Lower lobe of right lung (tissue), 2 donors: Measurements from ENCODE around the gene VEPH1. TPM values are rescaled to one million over a fixed set of nuclear protein-coding genes. Genes with fewer than 3 reads are reported as not detected.

Experiments
- ATAC-seq, 2 donors: fragments of 200-7000 bp; cut with Tn5 transposase; one replicate each; pipeline ENCODE4 v1.9.1; 2020 to 2022; ENCODE audit warnings: mild to moderate bottlenecking in 2 of 2, moderate library complexity in 2 of 2
- DNase-seq: peaks from one replicate; pipeline ENCODE4 v3.0.0-alpha.2; 2020
- H3K27ac ChIP-seq: fragments of 200-600 bp; one replicate; pipeline ENCODE4 v1.8.0; 2022
- H3K27me3 ChIP-seq: fragments of 200-600 bp; one replicate; pipeline ENCODE4 v1.8.0; 2022; ENCODE audit warnings: low read depth
- H3K36me3 ChIP-seq: fragments of 200-600 bp; one replicate; pipeline ENCODE4 v1.8.0; 2022; ENCODE audit warnings: mild to moderate bottlenecking
- H3K4me1 ChIP-seq: fragments of 200-600 bp; one replicate; pipeline ENCODE4 v1.8.0; 2022
- H3K4me3 ChIP-seq: fragments of 200-600 bp; one replicate; pipeline ENCODE4 v1.8.0; 2022; ENCODE audit warnings: mild to moderate bottlenecking
- H3K9me3 ChIP-seq: fragments of 200-600 bp; one replicate; pipeline ENCODE4 v1.8.0; 2022
- intact Hi-C: fragments of 100-400 bp; cut with DNase I; formaldehyde crosslinking; loops from one replicate; pipeline ENCODE4 v1.11.0; 2022
- total RNA-seq: library from RNA; stranded (reverse); fragmentation: NEBNext Ultra II Directional; extraction: Animal tissue kit (Norgen Biotek cat#: 25700); gene quantifications from one replicate; pipeline ENCODE4 v1.2.1, GENCODE V29; 2021
- TF ChIP-seq, protein P1 (sequence below): fragments of 200-600 bp; IDR thresholded peaks from one replicate; pipeline ENCODE4 v1.8.0; 2022; ENCODE audit warnings: antibody characterized with exemption, mild to moderate bottlenecking
- donor health status: DM: no; HTN: yes; CAD: no; lungs with severe emphysema.

VEPH1 gene
- total RNA-seq, 1 donor from 2014 or later, result 116 TPM

GRCh38 chr3:157465741-157466140, 37.5 kb downstream of the VEPH1 start:
- no peaks in the 10 kb centered on the region for H3K27me3 ChIP-seq
- H3K36me3 ChIP-seq, result no peaks in the 10 kb centered on the region
- no peak for DNase-seq
- intact Hi-C loops, result no loop called here
- H3K9me3 ChIP-seq, result no peaks in the 10 kb centered on the region
- H3K4me1 ChIP-seq, result no peaks in the 10 kb centered on the region
- H3K27ac ChIP-seq, result no peak overlapping the region
- TF ChIP-seq, protein P1, sequence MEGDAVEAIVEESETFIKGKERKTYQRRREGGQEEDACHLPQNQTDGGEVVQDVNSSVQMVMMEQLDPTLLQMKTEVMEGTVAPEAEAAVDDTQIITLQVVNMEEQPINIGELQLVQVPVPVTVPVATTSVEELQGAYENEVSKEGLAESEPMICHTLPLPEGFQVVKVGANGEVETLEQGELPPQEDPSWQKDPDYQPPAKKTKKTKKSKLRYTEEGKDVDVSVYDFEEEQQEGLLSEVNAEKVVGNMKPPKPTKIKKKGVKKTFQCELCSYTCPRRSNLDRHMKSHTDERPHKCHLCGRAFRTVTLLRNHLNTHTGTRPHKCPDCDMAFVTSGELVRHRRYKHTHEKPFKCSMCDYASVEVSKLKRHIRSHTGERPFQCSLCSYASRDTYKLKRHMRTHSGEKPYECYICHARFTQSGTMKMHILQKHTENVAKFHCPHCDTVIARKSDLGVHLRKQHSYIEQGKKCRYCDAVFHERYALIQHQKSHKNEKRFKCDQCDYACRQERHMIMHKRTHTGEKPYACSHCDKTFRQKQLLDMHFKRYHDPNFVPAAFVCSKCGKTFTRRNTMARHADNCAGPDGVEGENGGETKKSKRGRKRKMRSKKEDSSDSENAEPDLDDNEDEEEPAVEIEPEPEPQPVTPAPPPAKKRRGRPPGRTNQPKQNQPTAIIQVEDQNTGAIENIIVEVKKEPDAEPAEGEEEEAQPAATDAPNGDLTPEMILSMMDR, result no peak
- no peak overlapping the region for H3K4me3 ChIP-seq
- ATAC-seq, result no peak

DNA sequence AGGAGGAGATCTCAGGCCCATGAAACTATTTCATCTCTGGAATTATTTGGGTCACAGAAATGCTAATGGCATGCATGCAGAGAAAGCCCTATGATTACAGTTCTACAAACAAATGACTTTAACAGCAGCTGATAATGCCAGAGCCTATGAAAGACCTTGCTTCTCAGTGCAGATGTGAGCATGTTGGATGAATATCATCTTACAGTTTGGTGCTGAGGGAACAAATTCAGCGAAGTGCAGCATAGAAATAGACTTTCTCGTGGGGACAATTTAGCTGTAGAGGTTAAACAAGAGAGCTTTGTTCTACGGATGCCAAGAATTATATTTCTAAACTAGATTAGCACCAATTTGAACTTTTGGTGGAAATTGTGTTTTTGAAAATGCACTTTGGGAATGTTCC, 38.9 kb downstream of the VEPH1 start:
- Histone ChIP-seq H3K4me3 (no peak overlapping the region), H3K9me3 (no peaks in the 10 kb centered on the region), H3K4me1 (no peaks in the 10 kb centered on the region), H3K27me3 (no peaks in the 10 kb centered on the region), H3K36me3 (peaks cover 1% of the 10 kb centered on the region), H3K27ac (no peak overlapping the region)
- ATAC-seq (no peak), DNase-seq (no peak)
- intact Hi-C loops, result no loop called here
- TF ChIP-seq, protein P1, result no peak

GRCh38 chr3:157463816-157464215, 39.4 kb downstream of the VEPH1 start:
- ATAC-seq (no peak), DNase-seq (no peak)
- Histone ChIP-seq H3K27me3 (no peaks in the 10 kb centered on the region), H3K9me3 (no peaks in the 10 kb centered on the region), H3K27ac (no peak overlapping the region), H3K4me1 (no peaks in the 10 kb centered on the region), H3K36me3 (peaks cover 6% of the 10 kb centered on the region), H3K4me3 (no peak overlapping the region)
- TF ChIP-seq, protein P1, result no peak
- intact Hi-C loops, result no loop called here

- peaks cover 7% of the 10 kb centered on the region for H3K36me3 ChIP-seq
- H3K27ac ChIP-seq, result no peak overlapping the region
- ATAC-seq (no peak), DNase-seq (no peak)
- TF ChIP-seq, protein P1, result no peak
- intact Hi-C loops, result no loop called here
- H3K9me3 ChIP-seq, result no peaks in the 10 kb centered on the region
- H3K4me3 ChIP-seq, result no peak overlapping the region
- no peaks in the 10 kb centered on the region for H3K4me1 ChIP-seq
- no peaks in the 10 kb centered on the region for H3K27me3 ChIP-seq
Observed at GRCh38 chr3:157460253-157460652, 43.0 kb downstream of the VEPH1 start.

- intact Hi-C loops, result no loop called here
- DNase-seq (no peak), ATAC-seq (no peak)
- no peaks in the 10 kb centered on the region for H3K9me3 ChIP-seq
- H3K36me3 ChIP-seq, result peaks cover 7% of the 10 kb centered on the region
- no peak overlapping the region for H3K27ac ChIP-seq
- no peak overlapping the region for H3K4me3 ChIP-seq
- H3K27me3 ChIP-seq, result no peaks in the 10 kb centered on the region
- H3K4me1 ChIP-seq, result no peaks in the 10 kb centered on the region
- TF ChIP-seq, protein P1, result no peak
Observed at GRCh38 chr3:157459706-157460105, 43.5 kb downstream of the VEPH1 start.

- no peaks in the 10 kb centered on the region for H3K4me1 ChIP-seq
- H3K36me3 ChIP-seq, result peaks cover under 1% of the 10 kb centered on the region
- ATAC-seq (no peak), DNase-seq (no peak)
- TF ChIP-seq, protein P1, result no peak
- no peak overlapping the region for H3K27ac ChIP-seq
- no peak overlapping the region for H3K4me3 ChIP-seq
- H3K9me3 ChIP-seq, result no peaks in the 10 kb centered on the region
- no peaks in the 10 kb centered on the region for H3K27me3 ChIP-seq
- intact Hi-C loops, result no loop called here
Observed at GRCh38 chr3:157453824-157454223, 49.4 kb downstream of the VEPH1 start.
